Lower leg skin (tissue), 3 donors: ENCODE data around the gene RABL6.

Experiments used
- CTCF ChIP-seq, 3 donors: fragments of 450-650 bp; IDR thresholded peaks; one replicate each; pipeline ENCODE4 v1.5.1; 2016; ENCODE audit warnings: antibody characterized with exemption in 3 of 3, mild to moderate bottlenecking in 3 of 3, moderate library complexity in 2 of 3
- POLR2A ChIP-seq, 2 donors: fragments of 450-650 bp; IDR thresholded peaks; one replicate each; pipeline ENCODE4 v1.6.1; 2016 to 2017; ENCODE audit warnings: antibody characterized with exemption in 2 of 2, mild to moderate bottlenecking in 1 of 2, moderate library complexity in 1 of 2

DNA sequence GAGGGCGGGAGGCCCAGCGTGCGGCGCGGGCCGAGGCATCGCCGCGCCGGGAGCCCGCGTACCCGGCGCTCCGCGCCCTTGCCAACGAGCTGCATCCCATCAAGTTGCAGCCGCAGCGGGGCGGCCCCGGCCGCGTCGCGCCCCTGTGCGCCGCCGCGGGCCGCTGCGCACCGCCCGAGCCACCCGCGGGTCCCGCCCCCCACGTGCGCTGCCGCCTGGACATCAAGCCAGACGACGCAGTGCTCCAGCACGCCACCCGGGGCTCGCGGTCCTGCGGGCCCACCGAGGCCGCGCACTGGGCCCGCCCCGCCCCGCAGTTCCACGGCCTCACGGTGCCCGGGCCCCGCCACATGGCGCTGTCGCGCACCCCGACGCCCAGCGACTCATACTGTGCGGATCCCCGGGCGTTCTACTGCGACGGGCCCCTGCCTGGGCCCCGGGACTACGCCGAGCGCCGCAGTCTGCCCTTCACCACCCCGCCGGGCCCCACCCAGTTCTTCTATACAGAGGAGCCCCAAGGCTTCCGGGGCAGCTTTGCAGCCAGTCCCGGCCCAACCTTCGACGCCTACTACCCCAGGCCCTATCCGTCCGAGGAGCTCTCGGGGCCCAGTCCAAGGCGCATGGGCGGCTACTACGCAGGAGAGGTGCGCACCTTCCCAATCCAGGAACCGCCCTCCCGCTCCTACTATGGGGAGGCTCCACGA is 37.2 kb downstream of the RABL6 start:
- TF ChIP-seq POLR2A (IDR thresholded peaks at IDR 0.05): no peak
- no peak for TF ChIP-seq CTCF (IDR thresholded peaks at IDR 0.05)
